B cell (primary cell): ENCODE results near the gene UBL5. TPM values are rescaled to one million over a fixed set of nuclear protein-coding genes. Genes with fewer than 3 reads are reported as not detected.

Experiments used
- ATAC-seq: fragments of 200-7000 bp; cut with Tn5 transposase; one replicate; pipeline ENCODE4 v1.10.0; 2021; ENCODE audit warnings: low read depth, mild to moderate bottlenecking, moderate number of reproducible peaks, moderate library complexity
- CTCF ChIA-PET: fragments of 350-600 bp; sonication (Branson Sonifier 250); formaldehyde crosslinking; loops from one replicate; lab custom pipeline; 2021; ENCODE audit warnings: antibody characterized with exemption, inconsistent platforms; lab: Charles Lee
- POLR2A ChIA-PET: fragments of 350-600 bp; sonication (Branson Sonifier 250); formaldehyde crosslinking; loops from one replicate; lab custom pipeline; 2021; ENCODE audit warnings: antibody characterized with exemption; lab: Charles Lee
- DNase-seq: peaks from one replicate; pipeline ENCODE4 v3.0.0; 2013
- H2AFZ ChIP-seq: 2 replicates; pipeline ENCODE4 v1.6.1; 2012; ENCODE audit warnings: mild to moderate bottlenecking, low read depth, low read length; ENCODE audit not compliant: insufficient read depth, poor library complexity, severe bottlenecking
- H3K27ac ChIP-seq, 2 donors: 1 replicate in 1 of 2; 2 replicates in 1 of 2; pipeline ENCODE4 v1.5.1; 2012 to 2013; ENCODE audit warnings: low read length in 2 of 2, mild to moderate bottlenecking in 2 of 2, moderate library complexity in 1 of 2
- H3K27me3 ChIP-seq, 4 experiments: fragments of 200-600 bp in 1 of 4; sonication (generic) in 1 of 4; replicated peaks in 1 of 4; 1 replicate in 2 of 4; 2 replicates in 2 of 4; pipeline versions ENCODE4 v1.6.1 to v1.7.0; 2013 to 2016; ENCODE audit warnings: low read length in 3 of 4, mild to moderate bottlenecking in 2 of 4, mixed read lengths in 1 of 4, moderate library complexity in 1 of 4; ENCODE audit not compliant: insufficient read depth in 4 of 4, control insufficient read depth in 3 of 4; ENCODE audit errors: control extremely low read depth in 1 of 4
- H3K36me3 ChIP-seq, 2 experiments: replicated peaks in 1 of 2; 1 replicate in 1 of 2; 2 replicates in 1 of 2; pipeline versions ENCODE4 v1.6.1 to v1.7.1; 2013; ENCODE audit warnings: low read length in 1 of 2; ENCODE audit not compliant: insufficient read depth in 2 of 2, control insufficient read depth in 1 of 2; ENCODE audit errors: control extremely low read depth in 1 of 2, extremely low read depth in 1 of 2
- H3K4me1 ChIP-seq, 2 donors: fragments of 200-600 bp in 1 of 2; sonication (generic) in 1 of 2; 1 replicate in 1 of 2; 2 replicates in 1 of 2; pipeline versions ENCODE4 v1.5.1 to v1.6.1; 2013 to 2017; ENCODE audit warnings: low read length in 2 of 2; ENCODE audit not compliant: control insufficient read depth in 2 of 2, insufficient read depth in 2 of 2
- H3K4me2 ChIP-seq: replicated peaks from 2 replicates; pipeline ENCODE3; 2012; ENCODE audit warnings: mild to moderate bottlenecking, low read depth, low read length; ENCODE audit not compliant: poor library complexity, severe bottlenecking
- H3K4me3 ChIP-seq, 5 experiments: fragments of 200-600 bp in 1 of 5; sonication (generic) in 1 of 5; 1 replicate in 3 of 5; 2 replicates in 2 of 5; pipeline versions ENCODE4 v1.5.1 to v1.7.0; 2011 to 2016; ENCODE audit warnings: low read length in 4 of 5, mild to moderate bottlenecking in 4 of 5, low read depth in 2 of 5, control low read depth in 1 of 5, moderate library complexity in 1 of 5; ENCODE audit not compliant: insufficient read depth in 1 of 5; ENCODE audit errors: control extremely low read depth in 1 of 5, extremely low read depth in 1 of 5
- H3K79me2 ChIP-seq: fragments of 200-600 bp; sonication (generic); one replicate; pipeline ENCODE4 v1.6.0; 2016; ENCODE audit warnings: low read length; ENCODE audit not compliant: control insufficient read depth, insufficient read depth
- H3K9ac ChIP-seq: fragments of 200-600 bp; sonication (generic); 2 replicates; pipeline ENCODE4 v1.6.1; 2017; ENCODE audit warnings: mild to moderate bottlenecking, low read length, moderate library complexity
- H3K9me3 ChIP-seq, 3 donors: one replicate each; pipeline versions ENCODE4 v1.6.1 to v1.7.1; 2013; ENCODE audit warnings: low read length in 2 of 3; ENCODE audit not compliant: control insufficient read depth in 2 of 3, insufficient read depth in 1 of 3; ENCODE audit errors: control extremely low read depth in 1 of 3
- H4K20me1 ChIP-seq: 2 replicates; pipeline ENCODE4 v1.6.0; 2012; ENCODE audit warnings: mild to moderate bottlenecking, low read length; ENCODE audit not compliant: insufficient read depth, control insufficient read depth, poor library complexity, severe bottlenecking
- H3K27ac Mint-ChIP-seq: one replicate; pipeline ENCODE4 v1.8.0; 2021; ENCODE audit warnings: mixed read lengths
- H3K27me3 Mint-ChIP-seq: one replicate; pipeline ENCODE4 v1.8.0; 2021; ENCODE audit warnings: mixed read lengths
- H3K4me1 Mint-ChIP-seq: one replicate; pipeline ENCODE4 v1.8.0; 2021; ENCODE audit warnings: mixed read lengths
- H3K4me3 Mint-ChIP-seq: one replicate; pipeline ENCODE4 v1.8.0; 2021; ENCODE audit warnings: mixed read lengths
- H3K9me3 Mint-ChIP-seq: one replicate; pipeline ENCODE4 v1.8.0; 2022; ENCODE audit warnings: mixed read lengths; ENCODE audit not compliant: insufficient read depth
- EZH2 ChIP-seq: IDR thresholded peaks from 2 replicates; pipeline ENCODE4 v1.6.1; 2012; ENCODE audit warnings: borderline replicate concordance, low read depth, mild to moderate bottlenecking, moderate library complexity, low read length; ENCODE audit not compliant: insufficient read depth, poor library complexity, severe bottlenecking
- WGBS: methylation state at CpG from one replicate; pipeline ENCODE4 v1.1.5; 2013; ENCODE audit warnings: missing lambda C conversion rate; ENCODE audit not compliant: insufficient coverage; 5-methylcytosine and 5-hydroxymethylcytosine counted together
- intact Hi-C: fragments of 100-400 bp; cut with micrococcal nuclease; formaldehyde crosslinking; loops from one replicate; pipeline ENCODE4 v1.10.0; 2022
- polyA plus RNA-seq: library from polyadenylated mRNA; depleted of rRNA; stranded (reverse); fragments of >200 nt; gene quantifications from 2 replicates; pipeline ENCODE4 v1.2.3, GENCODE V29; 2012
- total RNA-seq, 2 donors: library from RNA; stranded (reverse); fragments of 120-200 nt in 1 of 2; gene quantifications; 1 replicate in 1 of 2; 2 replicates in 1 of 2; pipeline versions ENCODE4 v1.2.3 to v1.2.4, GENCODE V29; 2013 to 2022
- TF ChIP-seq, protein P1 (sequence below): fragments of 200-600 bp; IDR thresholded peaks from one replicate; pipeline ENCODE4 v1.8.0; 2022; ENCODE audit warnings: antibody characterized with exemption, mild to moderate bottlenecking

The UBL5 gene
- total and polyA plus RNA-seq, 2 donors (not counting 1 experiment from before 2014, with no cell fraction given), result 183 to 315 TPM

DNA sequence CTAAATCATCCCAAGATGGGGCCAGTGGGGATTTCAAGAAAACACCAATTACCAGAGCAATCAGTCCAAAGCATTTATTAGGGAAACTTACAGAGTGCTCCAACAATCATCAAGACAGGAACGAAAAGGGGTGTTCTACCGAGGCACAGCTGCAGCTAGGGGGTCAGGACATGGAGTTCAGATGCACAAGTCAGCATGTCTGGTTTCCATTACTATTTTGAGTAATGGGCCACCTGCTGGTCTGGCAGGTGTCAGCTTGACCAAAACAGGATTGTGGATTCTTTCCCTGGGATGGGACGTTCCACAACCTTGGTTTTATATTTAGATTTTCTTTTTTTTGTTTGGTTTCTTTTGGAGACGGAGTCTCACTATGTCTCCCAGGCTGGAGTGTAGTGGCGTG, 3.9 kb upstream of the UBL5 start:
- H3K4me1 Mint-ChIP-seq, result peaks cover 31% of the 10 kb centered on the region
- Histone ChIP-seq H3K27me3 (no peaks in the 10 kb centered on the region), H3K4me2 (no peak overlapping the region), H3K27ac (no peak overlapping the region), H3K9me3 (no peaks in the 10 kb centered on the region), H3K9ac (no peak overlapping the region), H3K4me1 (peaks cover 15 to 25% of the 10 kb centered on the region in 2 donors), H4K20me1 (peaks cover 11% of the 10 kb centered on the region), H2AFZ (no peak overlapping the region), H3K36me3 (no peaks in the 10 kb centered on the region), H3K4me3 (no peak overlapping the region), H3K79me2 (peaks cover 34% of the 10 kb centered on the region)
- H3K9me3 Mint-ChIP-seq, result no peaks in the 10 kb centered on the region
- no peak for TF ChIP-seq EZH2
- TF ChIP-seq, protein P1, sequence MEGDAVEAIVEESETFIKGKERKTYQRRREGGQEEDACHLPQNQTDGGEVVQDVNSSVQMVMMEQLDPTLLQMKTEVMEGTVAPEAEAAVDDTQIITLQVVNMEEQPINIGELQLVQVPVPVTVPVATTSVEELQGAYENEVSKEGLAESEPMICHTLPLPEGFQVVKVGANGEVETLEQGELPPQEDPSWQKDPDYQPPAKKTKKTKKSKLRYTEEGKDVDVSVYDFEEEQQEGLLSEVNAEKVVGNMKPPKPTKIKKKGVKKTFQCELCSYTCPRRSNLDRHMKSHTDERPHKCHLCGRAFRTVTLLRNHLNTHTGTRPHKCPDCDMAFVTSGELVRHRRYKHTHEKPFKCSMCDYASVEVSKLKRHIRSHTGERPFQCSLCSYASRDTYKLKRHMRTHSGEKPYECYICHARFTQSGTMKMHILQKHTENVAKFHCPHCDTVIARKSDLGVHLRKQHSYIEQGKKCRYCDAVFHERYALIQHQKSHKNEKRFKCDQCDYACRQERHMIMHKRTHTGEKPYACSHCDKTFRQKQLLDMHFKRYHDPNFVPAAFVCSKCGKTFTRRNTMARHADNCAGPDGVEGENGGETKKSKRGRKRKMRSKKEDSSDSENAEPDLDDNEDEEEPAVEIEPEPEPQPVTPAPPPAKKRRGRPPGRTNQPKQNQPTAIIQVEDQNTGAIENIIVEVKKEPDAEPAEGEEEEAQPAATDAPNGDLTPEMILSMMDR, result no peak
- 94% methylated on average over 3 of the region's 5 CpGs for WGBS
- DNase-seq (no peak), ATAC-seq (no peak)
- CTCF ChIA-PET, result interaction anchor here (0.5 kb wide), 1 partner anchor 615 kb away, joined by 3 read pairs; no protein-coding TSS in a partner anchor
- H3K27ac Mint-ChIP-seq, result no peak overlapping the region
- POLR2A ChIA-PET, result no interaction called here
- intact Hi-C loops, result no loop called here
- H3K27me3 Mint-ChIP-seq, result no peaks in the 10 kb centered on the region
- peak overlapping the region; percentile 23 for H3K4me3 Mint-ChIP-seq

DNA sequence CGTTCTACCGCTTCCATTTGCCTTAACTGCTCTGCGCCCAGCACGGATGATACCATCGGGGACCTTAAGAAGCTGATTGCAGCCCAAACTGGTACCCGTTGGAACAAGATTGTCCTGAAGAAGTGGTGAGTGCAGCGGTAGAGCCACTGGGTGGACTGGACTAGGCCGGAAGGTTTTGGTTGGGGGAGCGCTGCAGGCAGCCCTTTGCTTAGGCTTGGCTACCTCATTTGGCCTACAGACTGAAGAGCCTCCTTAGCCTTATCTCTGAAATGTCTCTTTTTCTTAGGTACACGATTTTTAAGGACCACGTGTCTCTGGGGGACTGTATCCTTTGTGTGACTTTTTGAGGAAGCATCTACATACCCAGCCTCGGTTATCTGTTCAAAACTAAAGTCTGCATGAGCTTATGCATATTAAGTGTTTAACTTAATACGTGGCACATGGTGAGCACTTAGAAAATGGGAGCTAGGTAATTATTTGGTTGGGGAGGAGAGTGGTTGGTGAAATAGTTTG, 889 bp downstream of the UBL5 start:
- Histone ChIP-seq H4K20me1 (peaks cover 23% of the 10 kb centered on the region), H3K9me3 (no peaks in the 10 kb centered on the region), H3K4me3 (peak overlapping the region; percentile 75 to 95 (median 87)), H3K79me2 (peaks cover 44% of the 10 kb centered on the region), H3K27ac (peak overlapping the region in 1 of 2 donors; percentile 58), H2AFZ (peak overlapping the region; percentile 94), H3K4me1 (peaks cover 13 to 20% of the 10 kb centered on the region in 2 donors), H3K27me3 (no peaks in the 10 kb centered on the region), H3K36me3 (peaks cover 3 to 12% of the 10 kb centered on the region in 2 experiments), H3K4me2 (peak overlapping the region; percentile 91), H3K9ac (peak overlapping the region; percentile 92)
- no peak for DNase-seq
- ChIA-PET CTCF (interaction anchor here (1.7 kb wide), 1 partner anchor 35 kb away, joined by 4 read pairs; no protein-coding TSS in a partner anchor), POLR2A (interaction anchor here (1.6 kb wide), 1 partner anchor 10 kb away, joined by 8 read pairs; the partner anchor contains the start of gene FBXL12)
- no peaks in the 10 kb centered on the region for H3K9me3 Mint-ChIP-seq
- TF ChIP-seq, protein P1, result no peak
- no peak for TF ChIP-seq EZH2
- peak overlapping the region; percentile 87 for H3K27ac Mint-ChIP-seq
- WGBS, result 37% methylated on average over 9 of the region's 13 CpGs
- H3K4me1 Mint-ChIP-seq, result peaks cover 25% of the 10 kb centered on the region
- peak overlapping the region; percentile 100 for H3K4me3 Mint-ChIP-seq
- no peaks in the 10 kb centered on the region for H3K27me3 Mint-ChIP-seq
- intact Hi-C loops, result no loop called here
- no peak for ATAC-seq
